ENCODE measurements around the gene SLC12A5. TPM values are rescaled to one million over a fixed set of nuclear protein-coding genes. Genes with fewer than 3 reads are reported as not detected.

Gene SLC12A5
- 0.07 TPM in 1 of 2 replicates, not detected in the other for total RNA-seq

DNA sequence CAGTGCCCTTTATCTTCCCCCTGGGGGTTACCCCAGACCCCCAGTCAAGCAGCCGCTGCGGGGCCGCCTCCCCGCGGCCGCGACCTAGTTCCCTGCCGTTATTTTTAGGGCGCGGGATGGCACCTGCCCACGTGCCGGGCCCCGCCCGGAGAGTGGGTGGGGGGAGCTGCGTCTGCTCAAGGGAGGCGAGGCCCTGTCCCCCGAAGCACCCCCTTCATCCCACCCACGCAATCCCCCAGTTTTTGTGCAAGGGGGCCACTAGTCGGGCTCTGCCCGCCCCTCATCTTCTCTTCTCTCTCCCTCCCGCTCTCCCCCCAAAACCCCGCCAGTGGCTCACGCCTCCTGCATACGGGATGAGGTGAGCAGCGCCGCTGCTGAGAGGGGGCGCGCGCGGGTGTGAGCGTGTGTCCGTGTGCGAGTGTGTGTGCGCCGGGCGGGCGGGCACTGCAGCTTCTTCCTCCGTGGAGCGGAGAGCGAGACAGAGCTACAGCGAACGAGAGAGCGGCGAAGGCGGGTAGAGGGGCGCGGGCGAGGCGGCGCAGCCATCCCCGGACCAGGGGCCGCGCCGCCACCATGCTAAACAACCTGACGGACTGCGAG lies at the start of gene SLC12A5:
Gene SLC12A5, plus strand, starts transcription at position 444 of the 600 bp plus-strand sequence. Its CDS starts 130 bp downstream, at position 574.

DNA sequence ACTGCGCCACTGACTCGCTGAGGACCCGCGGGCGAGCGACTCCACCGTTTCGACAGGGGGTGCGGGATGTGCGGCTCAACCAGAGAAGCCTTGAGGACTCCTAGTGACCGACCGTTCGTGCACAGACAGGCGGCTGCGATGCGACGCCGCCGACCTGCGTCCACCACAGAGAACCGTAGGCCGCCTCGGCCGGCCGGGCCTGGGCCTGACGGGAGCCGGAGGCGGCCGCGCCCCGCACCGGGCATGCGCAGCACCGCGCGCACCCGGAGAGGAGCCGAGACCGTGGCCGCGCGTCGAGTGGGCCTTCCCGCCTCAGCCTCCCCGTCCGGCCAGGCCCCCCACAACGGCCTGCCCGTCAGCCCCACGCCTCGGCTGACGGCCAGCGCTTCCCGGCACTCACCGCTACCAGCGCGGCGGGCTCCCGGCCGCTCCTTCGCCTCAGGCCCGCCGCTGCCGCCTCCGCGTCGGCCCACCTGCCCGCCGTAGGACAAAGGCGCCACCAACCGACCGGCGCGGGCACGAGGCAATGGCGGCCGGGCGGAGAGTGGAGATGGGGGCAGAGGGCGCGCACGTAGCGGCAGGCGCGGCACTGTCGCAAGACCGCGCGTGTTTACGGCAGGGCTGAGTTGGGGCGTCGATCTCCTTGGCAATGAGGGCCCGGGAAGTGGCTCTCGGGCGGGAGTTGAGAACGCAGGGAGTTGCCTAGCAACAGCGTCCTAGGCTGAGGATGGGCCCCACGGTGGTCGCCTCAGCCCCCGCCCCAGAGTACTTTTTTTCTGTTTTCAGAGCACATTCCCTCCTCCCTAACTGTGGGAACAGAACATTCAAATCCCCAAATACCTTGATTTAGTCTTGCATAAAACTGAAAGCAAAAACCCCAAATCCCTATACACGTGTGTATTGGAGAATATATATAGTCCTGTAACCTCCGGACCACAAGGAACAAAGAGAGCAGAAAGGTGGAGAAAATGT lies 60.7 kb downstream of the SLC12A5 start, which contains the start of gene NCOA5:
Gene NCOA5, minus strand, starts transcription at position 546 of the 972 bp plus-strand sequence. CDS start 10,538 bp downstream, outside the sequence.

Other genes starting within 250 kb of the SLC12A5 start
- 0.17 and 0.39 TPM in 2 replicates for gene WFDC3, start 237.3 kb upstream of the SLC12A5 start, total RNA-seq
- gene DNTTIP1, start 237.3 kb upstream of the SLC12A5 start, total RNA-seq: 5.9 and 12.8 TPM in 2 replicates
- gene UBE2C, start 216.6 kb upstream of the SLC12A5 start, total RNA-seq: 2.1 and 7.9 TPM in 2 replicates
- 0.39 TPM in 1 of 2 replicates, not detected in the other for gene TNNC2, start 201.9 kb upstream of the SLC12A5 start, total RNA-seq
- 57.8 and 64.4 TPM in 2 replicates for gene SNX21, start 195.4 kb upstream of the SLC12A5 start, total RNA-seq
- 30.2 and 32.1 TPM in 2 replicates for gene ACOT8, start 171.8 kb upstream of the SLC12A5 start, total RNA-seq
- gene ZSWIM3, start 171.6 kb upstream of the SLC12A5 start, total RNA-seq: 5.0 and 5.1 TPM in 2 replicates
- 5.8 and 6.0 TPM in 2 replicates for gene ZSWIM1, start 148.0 kb upstream of the SLC12A5 start, total RNA-seq
- gene SPATA25, start 141.6 kb upstream of the SLC12A5 start, total RNA-seq: 0.65 and 2.0 TPM in 2 replicates
- 3.8 and 4.5 TPM in 2 replicates for gene NEURL2, start 138.0 kb upstream of the SLC12A5 start, total RNA-seq
- gene CTSA, start 137.9 kb upstream of the SLC12A5 start, total RNA-seq: 174 and 186 TPM in 2 replicates
- gene PLTP, start 117.1 kb upstream of the SLC12A5 start, total RNA-seq: 59.2 and 75.1 TPM in 2 replicates
- 13.9 and 15.1 TPM in 2 replicates for gene PCIF1, start 94.5 kb upstream of the SLC12A5 start, total RNA-seq
- 11.3 and 15.4 TPM in 2 replicates for gene ZNF335, start 57.0 kb upstream of the SLC12A5 start, total RNA-seq
- gene MMP9, start 20.3 kb upstream of the SLC12A5 start, total RNA-seq: not detected in 2 replicates
- 9.3 and 9.6 TPM in 2 replicates for gene NCOA5, start 60.7 kb downstream of the SLC12A5 start, total RNA-seq
- gene CD40, start 89.1 kb downstream of the SLC12A5 start, total RNA-seq: 1.1 and 8.8 TPM in 2 replicates